ENCODE data around the gene CEP85. TPM values are rescaled to one million over a fixed set of nuclear protein-coding genes. Genes with fewer than 3 reads are reported as not detected.

Gene CEP85
- total and polyA plus RNA-seq, 9 of the 15 experiments (the other 6 are each of a cell fraction or from before 2014, with no cell fraction given), result 42.1 to 140 (median 92.6) TPM

GRCh38 chr1:26284597-26285347, 50.8 kb downstream of the CEP85 start (continued):
- TF ChIP-seq ZNF655 (CRISPR knock-in tag; IDR thresholded peaks at IDR 0.05) (no peak), PREB (CRISPR knock-in tag; IDR thresholded peaks at IDR 0.05) (no peak), ZNF695 (CRISPR knock-in tag; IDR thresholded peaks at IDR 0.05) (no peak), MAFF (IDR thresholded peaks at IDR 0.05; ENCODE audit: low read length) (peak; percentile 66), ELK1 (CRISPR knock-in tag; IDR thresholded peaks at IDR 0.05) (no peak), ARID3A (IDR thresholded peaks at IDR 0.05; ENCODE audit: borderline replicate concordance, low read depth, low read length) (peak; percentile 87; the same call in 1 of the 2 replicates), ELF4 (CRISPR knock-in tag; IDR thresholded peaks at IDR 0.05) (peak; percentile 2; the same call in 1 of the 2 replicates), GATA2 (CRISPR knock-in tag; IDR thresholded peaks at IDR 0.05) (no peak), KAT7 (CRISPR knock-in tag; IDR thresholded peaks at IDR 0.05; ENCODE audit: borderline replicate concordance) (no peak; the same call in none of the 2 replicates), AFF1 (IDR thresholded peaks at IDR 0.05; ENCODE audit: low read depth in 1 of 2, partially characterized antibody in 2 of 2) (peak in 1 of 2 experiments; percentile 67), E2F4 (CRISPR knock-in tag; IDR thresholded peaks at IDR 0.05; ENCODE audit: low read depth) (no peak; the same call in 1 of the 2 replicates), ZNF740 (CRISPR knock-in tag; IDR thresholded peaks at IDR 0.05) (peak; percentile 81), ZNF740 (tag; IDR thresholded peaks at IDR 0.05) (no peak)

Measured in K562 (cell line).